Neural cell (in vitro differentiated cells): Measurements from ENCODE around the gene TPSAB1. TPM values are rescaled to one million over a fixed set of nuclear protein-coding genes. Genes with fewer than 3 reads are reported as not detected.

Experiments
- H2AFZ ChIP-seq: fragments of 200-600, 300-800 bp; sonication (generic), shearing (Covaris generic); 2 replicates; pipeline ENCODE4 v1.6.0; 2014; ENCODE audit warnings: low read depth, mild to moderate bottlenecking, antibody characterized with exemption, low read length, moderate library complexity
- H3F3A ChIP-seq: fragments of 200-600 bp; shearing (Covaris generic); 2 replicates; pipeline ENCODE4 v1.6.1; 2016; ENCODE audit warnings: mild to moderate bottlenecking, moderate library complexity, mixed read lengths, antibody characterized with exemption, low read length; ENCODE audit not compliant: insufficient read depth, poor library complexity, severe bottlenecking
- H3K27ac ChIP-seq: fragments of 200-600, 300-800 bp; sonication (generic), shearing (Covaris generic); 2 replicates; pipeline ENCODE4 v1.5.1; 2014; ENCODE audit warnings: mild to moderate bottlenecking, low read length, moderate library complexity
- H3K27me3 ChIP-seq: fragments of 300-800, 200-600 bp; sonication (generic), shearing (Covaris generic); 2 replicates; pipeline ENCODE4 v1.6.0; 2014; ENCODE audit warnings: mild to moderate bottlenecking, low read depth, low read length, moderate library complexity; ENCODE audit not compliant: insufficient read depth
- H3K36me3 ChIP-seq: fragments of 300-800, 200-600 bp; sonication (generic), shearing (Covaris generic); 2 replicates; pipeline ENCODE4 v1.5.1; 2014; ENCODE audit warnings: mild to moderate bottlenecking, antibody characterized with exemption, low read length, moderate library complexity; ENCODE audit not compliant: insufficient read depth
- H3K4me2 ChIP-seq: fragments of 300-800, 200-600 bp; sonication (generic), shearing (Covaris generic); 2 replicates; pipeline ENCODE4 v1.6.0; 2014; ENCODE audit warnings: mild to moderate bottlenecking, low read length
- H3K4me3 ChIP-seq: fragments of 300-800, 200-600 bp; sonication (generic), shearing (Covaris generic); 2 replicates; pipeline ENCODE4 v1.5.1; 2014; ENCODE audit warnings: mild to moderate bottlenecking, low read length, moderate library complexity
- H3K79me2 ChIP-seq: fragments of 200-600 bp; shearing (Covaris generic); replicated peaks from 2 replicates; pipeline ENCODE4 v1.6.0; 2014; ENCODE audit warnings: mild to moderate bottlenecking, low read length, moderate library complexity; ENCODE audit not compliant: insufficient read depth
- H3K9ac ChIP-seq: fragments of 300-800, 200-600 bp; sonication (generic), shearing (Covaris generic); 2 replicates; pipeline ENCODE4 v1.6.1; 2016; ENCODE audit warnings: mild to moderate bottlenecking, low read length, mixed read lengths
- H3K9me2 ChIP-seq: fragments of 200-600 bp; shearing (Covaris generic); 2 replicates; pipeline ENCODE4 v1.6.1; 2016; ENCODE audit warnings: mild to moderate bottlenecking, low read length, mixed read lengths; ENCODE audit not compliant: insufficient read depth
- H3K9me3 ChIP-seq: fragments of 200-600, 300-800 bp; sonication (generic), shearing (Covaris generic); 2 replicates; pipeline ENCODE4 v1.6.1; 2016; ENCODE audit warnings: mild to moderate bottlenecking, mixed run types, low read length, moderate library complexity, mixed read lengths
- H4K20me1 ChIP-seq: fragments of 200-600 bp; shearing (Covaris generic); 2 replicates; pipeline ENCODE4 v1.6.1; 2016; ENCODE audit warnings: mild to moderate bottlenecking, mixed run types; ENCODE audit not compliant: insufficient read depth
- CTCF ChIP-seq: fragments of 450-650 bp; IDR thresholded peaks from 2 replicates; pipeline ENCODE4 v1.5.1; 2014; ENCODE audit warnings: antibody characterized with exemption, mild to moderate bottlenecking, moderate library complexity; ENCODE audit not compliant: poor library complexity, severe bottlenecking
- EP300 ChIP-seq: fragments of 450-650 bp; conservative IDR thresholded peaks from 2 replicates; pipeline ENCODE4 v1.6.1; 2014; ENCODE audit warnings: antibody characterized with exemption, mild to moderate bottlenecking, moderate library complexity; ENCODE audit not compliant: poor library complexity, severe bottlenecking
- EZH2 ChIP-seq: fragments of 200-600, 300-800 bp; shearing (Covaris generic), sonication (generic); IDR thresholded peaks from 2 replicates; pipeline ENCODE4 v1.6.1; 2014; ENCODE audit warnings: antibody characterized with exemption, low read length, borderline replicate concordance, mild to moderate bottlenecking; ENCODE audit not compliant: insufficient read depth, poor library complexity, severe bottlenecking
- MXI1 ChIP-seq: fragments of 450-650 bp; conservative IDR thresholded peaks from 2 replicates; pipeline ENCODE4 v1.6.1; 2014; ENCODE audit warnings: antibody characterized with exemption, mild to moderate bottlenecking; ENCODE audit not compliant: poor library complexity, severe bottlenecking
- POLR2AphosphoS5 ChIP-seq: IDR thresholded peaks from 2 replicates; pipeline ENCODE4 v1.6.1; 2012
- RAD21 ChIP-seq: fragments of 450-650 bp; conservative IDR thresholded peaks from 2 replicates; pipeline ENCODE4 v1.6.1; 2014; ENCODE audit warnings: antibody characterized with exemption, mild to moderate bottlenecking, moderate library complexity
- REST ChIP-seq: IDR thresholded peaks from 2 replicates; pipeline ENCODE4 v1.6.1; 2012; ENCODE audit warnings: borderline replicate concordance
- SMC3 ChIP-seq: fragments of 450-650 bp; conservative IDR thresholded peaks from 2 replicates; pipeline ENCODE4 v1.6.1; 2014; ENCODE audit warnings: antibody characterized with exemption, mild to moderate bottlenecking, moderate library complexity; ENCODE audit not compliant: poor library complexity
- TAF1 ChIP-seq: IDR thresholded peaks from 2 replicates; pipeline ENCODE4 v1.6.1; 2012; ENCODE audit warnings: low read depth
- polyA plus RNA-seq: library from polyadenylated mRNA; depleted of rRNA; stranded (reverse); fragments of >200 nt; gene quantifications from 2 replicates; pipeline ENCODE4 v1.2.3, GENCODE V29; 2014

Gene TPSAB1
- polyA plus RNA-seq, 1 donor from 2014 or later: not detected

- Histone ChIP-seq H3K4me3 (no peak overlapping the region), H3K27me3 (peaks cover 15% of the 10 kb centered on the region), H3F3A (no peaks in the 10 kb centered on the region), H4K20me1 (no peaks in the 10 kb centered on the region), H3K36me3 (no peaks in the 10 kb centered on the region), H3K79me2 (no peaks in the 10 kb centered on the region), H3K9me3 (no peaks in the 10 kb centered on the region), H3K27ac (no peak overlapping the region), H3K4me2 (no peak overlapping the region), H2AFZ (no peak overlapping the region), H3K9ac (no peak overlapping the region), H3K9me2 (no peaks in the 10 kb centered on the region)
- no peak for TF ChIP-seq EP300
- TF ChIP-seq CTCF: no peak
- no peak for TF ChIP-seq MXI1
- no peak for TF ChIP-seq REST
- no peak for TF ChIP-seq EZH2
- no peak for TF ChIP-seq SMC3
- TF ChIP-seq POLR2AphosphoS5: no peak
These were observed 21.8 kb downstream of the TPSAB1 start for GRCh38 chr16:1262210-1262845.

- no peaks in the 10 kb centered on the region for H3F3A ChIP-seq
- no peaks in the 10 kb centered on the region for H4K20me1 ChIP-seq
- H3K27me3 ChIP-seq: peaks cover 15% of the 10 kb centered on the region
- H2AFZ ChIP-seq: no peak overlapping the region
- no peak overlapping the region for H3K27ac ChIP-seq
- H3K9me3 ChIP-seq: no peaks in the 10 kb centered on the region
- TF ChIP-seq TAF1 (no peak), RAD21 (no peak), REST (no peak), EP300 (no peak), EZH2 (no peak), POLR2AphosphoS5 (no peak), SMC3 (no peak), CTCF (no peak), MXI1 (no peak)
- no peaks in the 10 kb centered on the region for H3K36me3 ChIP-seq
- no peak overlapping the region for H3K9ac ChIP-seq
- no peak overlapping the region for H3K4me3 ChIP-seq
- H3K4me2 ChIP-seq: no peak overlapping the region
- H3K79me2 ChIP-seq: no peaks in the 10 kb centered on the region
- no peaks in the 10 kb centered on the region for H3K9me2 ChIP-seq
These were observed 22.3 kb downstream of the TPSAB1 start for GRCh38 chr16:1262846-1263221.
